HG02885 (cell line): ENCODE measurements around the gene ITPR1.

Source experiments
- ATAC-seq: cut with Tn5 transposase; IDR thresholded peaks from one replicate; pipeline ENCODE4 v1.9.1; 2021; ENCODE audit warnings: mild to moderate bottlenecking; ENCODE audit not compliant: unreplicated experiment, poor library complexity

The ITPR1 gene

DNA sequence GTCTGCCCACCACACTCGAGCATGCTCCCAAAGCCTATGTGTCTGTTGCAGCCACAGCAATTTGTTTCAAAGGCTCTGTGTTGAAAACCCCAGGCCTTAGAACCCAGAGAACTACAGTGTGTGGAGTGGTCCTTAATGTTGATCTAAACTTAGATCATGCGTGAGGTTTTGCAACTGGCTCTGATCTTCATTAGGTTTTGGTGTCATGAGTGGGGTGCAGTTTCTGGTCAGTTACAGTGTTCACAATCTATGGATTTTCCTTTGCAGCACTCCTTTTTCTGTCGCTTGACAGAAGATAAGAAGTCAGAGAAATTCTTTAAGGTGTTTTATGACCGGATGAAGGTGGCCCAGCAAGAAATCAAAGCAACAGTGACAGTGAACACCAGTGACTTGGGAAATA, 273.1 kb downstream of the ITPR1 start:
- no peak for ATAC-seq

DNA sequence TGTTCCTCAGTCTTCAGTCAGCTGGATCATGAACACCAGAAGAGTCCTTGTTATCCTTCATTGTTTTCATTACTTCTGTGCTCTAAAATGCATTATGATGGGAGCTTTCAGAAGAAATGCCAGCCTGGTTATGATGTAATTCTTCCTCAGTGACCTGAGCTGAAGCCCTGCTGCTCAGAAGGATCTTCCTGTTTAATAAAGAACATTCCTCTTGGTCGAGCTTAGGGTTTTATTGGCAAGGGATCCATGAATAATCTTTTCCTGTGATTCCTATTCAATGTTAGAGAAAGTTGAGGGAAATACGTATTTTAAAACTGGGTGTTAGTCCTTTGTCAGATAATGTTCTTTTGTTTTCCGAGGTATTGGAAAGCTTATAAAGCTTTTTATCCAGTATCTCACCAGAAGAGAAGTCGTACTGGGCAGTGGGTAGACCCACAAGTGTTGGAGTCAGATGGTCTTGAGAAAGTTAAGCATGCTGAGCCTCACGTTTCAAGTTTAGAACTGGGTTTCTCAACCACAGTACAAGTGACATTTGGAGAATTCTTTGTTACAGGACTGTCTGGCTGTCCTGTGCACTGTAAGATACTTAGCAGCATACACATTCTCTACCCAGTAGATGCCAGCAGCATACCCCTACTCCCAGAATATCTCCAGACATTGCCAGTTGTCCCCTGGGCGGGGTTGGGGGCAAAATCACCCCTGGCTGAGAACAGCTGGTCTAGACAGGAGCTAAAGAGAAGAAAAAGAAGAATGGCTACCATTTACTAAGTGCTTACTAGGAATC, 273.8 kb downstream of the ITPR1 start:
- no peak for ATAC-seq

DNA sequence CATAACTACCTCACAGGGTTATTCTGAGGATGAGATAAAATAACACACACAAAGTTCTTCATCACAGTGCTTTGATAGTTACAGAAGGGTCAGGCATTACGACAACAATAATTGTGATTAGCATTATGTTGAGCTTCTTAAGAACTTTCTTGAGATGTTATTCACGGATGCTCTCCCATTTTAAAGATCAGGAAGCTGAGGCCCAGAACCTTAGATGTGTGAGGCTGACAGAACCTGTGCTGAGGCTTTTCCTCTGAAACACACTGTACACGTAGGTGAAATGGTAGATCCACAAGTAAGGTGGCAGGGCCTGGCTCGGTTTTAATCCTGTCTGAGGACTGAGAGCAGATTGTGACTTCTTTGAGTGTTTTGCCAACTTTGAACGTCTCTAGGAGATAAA, 274.9 kb downstream of the ITPR1 start:
- no peak for ATAC-seq

DNA sequence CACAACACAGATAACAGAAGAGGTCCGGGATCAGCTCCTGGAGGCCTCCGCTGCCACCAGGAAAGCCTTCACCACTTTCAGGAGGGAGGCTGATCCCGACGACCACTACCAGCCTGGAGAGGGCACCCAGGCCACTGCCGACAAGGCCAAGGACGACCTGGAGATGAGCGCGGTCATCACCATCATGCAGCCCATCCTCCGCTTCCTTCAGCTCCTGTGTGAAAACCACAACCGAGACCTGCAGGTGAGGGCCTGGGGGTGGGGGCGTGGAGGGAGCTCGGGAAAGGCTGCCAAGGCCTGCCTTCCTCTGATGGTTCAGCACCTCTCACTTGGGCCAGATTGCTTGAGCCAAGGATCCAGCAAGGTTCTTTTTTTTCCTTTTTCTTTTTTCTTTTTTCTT, 275.4 kb downstream of the ITPR1 start:
- ATAC-seq: no peak

DNA sequence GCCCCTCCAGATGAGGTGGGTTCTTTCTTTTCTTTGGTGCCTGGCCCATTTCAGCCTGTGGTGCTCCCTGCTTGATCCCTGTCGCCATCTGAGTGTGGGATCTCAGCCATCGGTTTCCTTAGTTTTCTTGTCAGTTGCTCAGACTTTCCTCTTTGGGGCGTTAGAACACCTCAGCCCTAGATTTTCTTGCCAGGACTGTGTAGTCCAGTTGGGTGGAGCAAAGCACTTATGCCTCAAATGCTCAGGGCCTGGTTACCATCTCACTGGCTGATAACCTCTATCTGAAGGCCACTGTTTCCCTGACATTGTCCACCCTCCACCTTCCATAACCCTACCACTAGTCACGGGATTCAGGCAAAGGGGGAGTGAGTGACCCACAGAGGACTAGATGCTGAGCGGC, 277.4 kb downstream of the ITPR1 start:
- no peak for ATAC-seq

DNA sequence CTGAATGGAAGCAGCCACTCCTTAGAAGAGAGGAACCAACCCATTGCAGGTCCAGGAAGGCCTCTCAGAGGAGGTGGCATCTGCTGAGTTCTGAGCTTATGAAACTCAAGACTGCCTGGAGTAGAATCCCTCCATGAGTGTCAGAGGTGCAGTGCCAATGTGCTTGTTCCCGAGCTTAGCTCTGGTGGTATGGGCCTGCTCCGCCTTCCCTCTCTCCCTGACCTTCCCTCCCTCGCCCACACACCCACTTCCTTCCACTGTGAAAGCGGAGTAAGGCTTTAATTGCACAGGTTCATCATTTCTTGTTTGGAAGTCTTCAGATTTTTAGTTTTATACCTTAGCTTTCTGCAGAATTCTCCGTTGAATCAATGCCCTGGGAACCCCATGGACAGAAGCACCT, 278.1 kb downstream of the ITPR1 start:
- no peak for ATAC-seq

DNA sequence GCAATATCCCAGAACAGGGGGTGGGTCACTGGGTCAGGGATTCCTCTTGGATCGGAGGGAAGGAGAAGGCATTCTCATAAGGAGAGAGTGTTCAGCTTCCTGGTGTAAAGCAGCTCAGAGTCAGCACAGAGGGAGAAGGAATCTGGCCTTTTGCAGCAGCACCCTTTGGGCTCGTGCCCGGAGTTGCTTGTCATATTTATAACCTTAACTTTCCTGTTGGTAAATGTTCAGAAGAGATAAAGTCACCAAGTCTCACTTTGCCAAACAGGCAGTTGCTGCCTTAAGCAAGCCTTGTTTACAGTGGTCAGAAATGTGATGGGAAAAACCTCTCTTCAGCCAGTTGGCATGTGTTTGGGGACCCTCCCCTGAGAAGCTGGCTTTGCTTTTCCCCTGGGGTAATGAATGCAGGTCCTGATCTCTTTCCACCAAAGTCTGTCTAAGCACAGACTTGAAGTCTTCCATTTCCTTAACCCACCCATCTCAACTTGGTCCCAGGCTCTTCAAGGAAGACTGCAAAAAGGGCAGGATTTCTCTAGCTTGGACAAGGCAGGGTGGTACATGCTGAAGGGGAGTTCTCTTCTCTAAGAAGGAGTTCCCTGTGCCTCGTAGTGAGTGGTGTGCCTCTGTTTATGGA, 279.1 kb downstream of the ITPR1 start:
- no peak for ATAC-seq

DNA sequence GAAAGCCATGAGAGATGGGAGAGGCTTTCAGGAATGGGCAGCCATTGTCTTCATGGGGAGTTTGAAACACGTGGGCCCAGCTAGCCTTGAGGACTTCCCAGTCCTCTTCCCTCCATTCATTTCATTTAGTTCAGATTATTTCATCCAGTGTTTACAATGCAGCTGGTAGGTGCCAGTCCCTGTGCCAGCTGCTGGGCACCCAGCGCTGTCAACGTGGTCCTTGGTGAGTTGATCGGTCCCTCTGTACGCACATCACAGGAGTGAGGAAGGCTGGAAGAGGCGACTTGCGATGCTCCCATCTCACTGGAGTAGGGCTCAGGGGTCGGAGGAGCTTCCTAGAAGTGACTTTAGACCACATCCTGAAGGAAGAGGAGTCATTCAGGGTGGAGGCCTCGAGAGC, 279.7 kb downstream of the ITPR1 start:
- ATAC-seq: no peak

DNA sequence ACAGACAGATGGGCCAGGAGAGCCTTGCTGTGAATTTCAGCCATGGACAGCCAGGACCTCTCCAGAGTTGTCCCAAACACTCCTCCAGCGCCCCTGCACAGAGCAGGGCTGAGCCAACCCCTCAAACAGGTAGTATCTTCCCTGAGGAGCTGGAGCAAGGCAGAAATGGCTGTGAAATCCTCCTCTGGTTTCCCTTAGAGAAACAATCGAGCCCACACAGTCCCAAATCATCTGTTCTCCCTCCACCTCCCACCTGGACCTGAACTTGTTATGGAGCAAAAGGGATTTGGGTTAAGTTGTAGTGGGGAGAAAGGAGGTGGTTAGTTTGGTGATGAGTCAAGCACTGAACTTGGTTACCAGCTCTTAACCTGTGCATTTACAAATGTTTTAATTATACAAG, 280.4 kb downstream of the ITPR1 start:
- ATAC-seq: no peak

DNA sequence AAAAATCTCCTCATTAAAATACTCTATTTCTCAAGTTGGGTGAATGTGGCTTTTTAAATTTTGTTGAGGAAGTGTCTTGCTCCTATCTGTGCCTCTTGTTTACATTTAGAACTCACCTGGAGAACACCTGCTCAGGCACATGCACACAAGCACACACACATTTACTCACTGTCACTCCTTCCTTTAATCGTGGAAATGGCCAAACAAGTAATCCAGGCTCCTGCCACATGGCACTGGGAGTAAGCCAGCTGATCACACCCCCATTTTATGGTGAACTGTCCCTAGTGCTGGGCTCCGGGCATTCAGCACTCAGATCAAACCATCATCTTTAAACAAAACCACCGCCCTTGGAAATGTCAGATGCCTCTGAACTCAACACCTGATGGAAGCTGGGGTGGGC, 281.4 kb downstream of the ITPR1 start:
- ATAC-seq: no peak

DNA sequence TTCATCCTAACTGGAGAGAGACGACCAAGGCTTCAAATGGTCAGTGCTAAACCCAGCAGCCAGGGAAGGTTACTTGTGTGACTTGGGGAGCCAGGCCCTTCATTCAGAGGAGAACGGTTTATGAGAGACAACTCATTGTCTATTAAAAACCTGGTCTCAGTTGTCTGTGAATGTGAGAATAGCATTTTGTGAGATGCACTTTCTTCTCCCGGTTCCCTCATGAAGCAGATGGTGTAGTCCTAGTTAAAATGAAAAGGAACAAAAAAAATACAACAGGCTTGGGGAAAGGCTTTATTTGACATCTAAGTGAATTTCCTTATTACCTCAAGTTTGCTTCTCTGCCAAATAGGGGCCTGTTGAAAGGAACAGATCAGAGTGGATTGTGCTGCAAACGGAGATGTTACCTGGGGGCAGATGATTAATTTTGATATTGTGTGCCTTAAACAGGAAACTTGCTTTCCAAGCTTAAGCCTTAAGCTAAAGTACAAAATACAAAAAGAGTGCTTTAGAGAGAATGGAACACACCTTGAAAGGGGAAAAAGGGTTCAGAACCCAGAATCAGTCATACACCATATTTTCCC, 283.3 kb downstream of the ITPR1 start:
- peak; percentile 50 for ATAC-seq

DNA sequence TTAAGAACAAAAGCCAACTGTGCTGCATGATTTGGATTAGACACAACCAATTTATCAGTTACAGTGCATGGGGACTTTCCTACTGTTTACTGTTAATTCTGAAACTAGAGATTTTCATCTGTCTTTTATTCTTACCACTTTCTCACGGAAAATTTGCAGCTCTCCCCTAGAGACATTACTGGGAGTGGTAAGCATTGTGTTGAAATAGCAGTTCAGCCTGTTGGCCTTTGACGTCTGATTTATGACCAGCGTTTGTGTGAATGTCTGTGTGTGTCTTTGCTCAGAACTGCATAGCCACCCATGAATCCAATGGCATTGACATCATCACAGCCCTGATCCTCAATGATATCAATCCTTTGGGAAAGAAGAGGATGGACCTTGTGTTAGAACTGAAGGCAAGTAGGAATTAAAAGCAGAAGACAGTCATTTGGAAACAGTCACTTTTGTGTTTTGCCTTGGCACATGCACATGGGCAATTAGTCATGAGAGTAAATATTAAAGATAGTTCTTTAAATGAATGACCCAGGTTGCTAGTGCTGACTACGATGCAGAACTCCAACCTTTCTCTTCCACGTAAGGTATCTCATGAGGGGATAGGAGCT, 283.9 kb downstream of the ITPR1 start:
- peak; percentile 89 for ATAC-seq

DNA sequence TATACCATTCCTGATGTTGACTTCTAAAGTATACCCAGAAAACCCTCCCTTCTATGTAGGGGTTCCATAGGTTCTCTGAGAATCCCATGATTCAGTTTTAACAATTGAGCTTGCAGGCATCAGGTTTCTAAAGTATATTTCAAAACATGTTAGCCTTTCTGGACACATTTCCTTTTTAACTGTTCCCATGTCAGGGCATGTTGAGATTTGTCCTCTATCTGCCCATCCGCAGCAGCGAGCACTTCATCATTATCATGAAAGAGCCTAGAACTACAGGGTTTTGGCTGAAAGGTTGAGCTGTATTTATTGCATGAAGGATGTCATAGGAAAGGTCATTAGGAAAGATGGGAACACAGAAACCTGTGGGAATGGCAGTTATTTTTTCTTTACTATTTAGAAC, 285.0 kb downstream of the ITPR1 start:
- no peak for ATAC-seq

DNA sequence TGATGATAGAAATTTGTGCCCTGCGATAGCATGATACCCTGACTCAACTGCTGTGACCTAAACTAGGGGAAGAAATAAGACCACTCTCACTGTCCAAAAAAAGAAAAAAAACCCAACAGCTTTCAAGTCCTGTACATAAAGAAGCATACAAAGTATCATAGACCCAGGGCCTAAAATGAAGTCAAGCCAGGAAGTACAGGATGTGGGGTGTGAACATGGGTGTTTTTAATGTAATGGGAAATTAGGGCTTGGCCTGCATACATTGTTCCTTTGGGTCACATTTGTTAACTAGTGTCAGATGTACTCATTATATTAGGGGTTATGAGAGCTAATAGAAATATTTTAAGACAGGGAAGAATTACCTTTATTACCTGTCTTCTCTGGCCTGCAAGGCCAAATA, 285.6 kb downstream of the ITPR1 start:
- no peak for ATAC-seq

DNA sequence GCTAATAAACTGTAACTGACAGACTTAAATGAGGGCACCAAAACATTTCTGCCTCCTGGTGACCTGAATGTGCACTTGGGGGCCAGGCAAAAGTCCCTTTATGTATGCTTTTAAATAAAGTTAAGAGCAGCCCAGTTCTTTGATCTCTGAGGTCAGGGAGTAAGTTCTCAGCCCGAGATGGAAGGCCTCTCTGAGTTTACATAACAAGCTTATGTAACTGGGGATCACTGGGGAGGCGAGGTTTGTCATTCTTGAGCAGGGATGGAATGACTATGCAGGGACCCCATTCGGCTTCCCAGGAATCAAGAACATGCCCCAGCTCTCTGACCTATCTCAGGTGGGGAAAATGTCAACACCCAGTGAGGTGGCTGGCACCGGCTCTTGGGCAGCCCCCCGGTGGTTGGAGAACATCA, 287.4 kb downstream of the ITPR1 start:
- no peak for ATAC-seq

DNA sequence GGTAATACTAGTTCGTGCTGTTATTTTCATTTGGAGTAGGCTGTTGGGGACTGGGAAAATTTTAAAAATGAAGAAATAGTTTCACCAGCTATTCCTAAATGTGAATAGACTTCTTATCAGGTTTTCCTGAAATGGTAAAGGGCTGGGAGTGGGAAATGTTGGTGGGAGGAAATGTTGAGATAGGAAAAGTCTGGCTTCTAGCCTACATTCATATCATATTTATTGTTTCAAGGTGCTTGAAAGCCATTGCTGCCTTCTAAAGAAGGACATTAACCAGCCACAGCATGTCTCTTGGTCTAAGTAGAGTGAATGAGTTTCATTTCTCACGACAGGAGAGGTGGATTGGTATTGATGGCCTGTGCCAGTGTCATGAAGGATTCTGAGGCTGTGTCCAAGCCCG, 288.9 kb downstream of the ITPR1 start:
- no peak for ATAC-seq

DNA sequence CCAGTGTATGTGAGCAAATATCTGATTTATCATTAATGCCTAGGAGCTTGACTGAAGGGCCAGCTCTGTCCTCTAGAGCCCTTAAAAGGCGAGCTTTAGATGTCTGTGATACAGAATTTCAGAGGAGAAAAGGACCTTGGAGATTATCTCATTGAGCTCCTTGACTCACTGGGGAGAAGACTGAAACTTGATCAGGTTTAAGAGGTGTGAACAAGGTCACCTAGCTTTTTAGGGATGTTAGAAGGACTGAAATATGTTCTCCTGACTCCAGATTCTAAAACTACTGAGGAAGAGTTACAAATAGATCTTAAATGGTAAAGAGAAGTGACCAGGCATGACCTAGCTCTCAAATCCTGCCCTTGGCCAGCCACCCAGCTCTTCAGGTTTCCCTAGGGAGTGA, 292.4 kb downstream of the ITPR1 start:
- no peak for ATAC-seq

DNA sequence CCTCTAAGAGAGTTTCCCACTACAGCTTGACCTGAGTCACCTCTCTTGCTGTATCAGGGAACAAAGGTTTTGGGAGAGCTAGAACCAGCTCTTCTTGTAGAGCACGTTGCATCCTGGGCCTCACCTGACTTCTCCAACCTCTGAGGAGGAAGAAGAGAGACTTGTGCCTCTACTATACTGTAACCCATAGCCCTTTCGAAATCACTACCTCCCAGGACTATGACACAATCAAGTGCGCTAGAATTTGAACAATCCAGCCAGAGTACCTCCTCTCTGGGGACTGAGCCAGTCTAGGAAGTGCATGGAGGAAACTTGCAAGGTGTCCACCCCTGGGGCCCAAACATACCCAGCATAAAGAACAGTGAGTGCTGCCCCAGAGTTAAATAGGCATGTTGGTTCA, 293.3 kb downstream of the ITPR1 start:
- no peak for ATAC-seq

DNA sequence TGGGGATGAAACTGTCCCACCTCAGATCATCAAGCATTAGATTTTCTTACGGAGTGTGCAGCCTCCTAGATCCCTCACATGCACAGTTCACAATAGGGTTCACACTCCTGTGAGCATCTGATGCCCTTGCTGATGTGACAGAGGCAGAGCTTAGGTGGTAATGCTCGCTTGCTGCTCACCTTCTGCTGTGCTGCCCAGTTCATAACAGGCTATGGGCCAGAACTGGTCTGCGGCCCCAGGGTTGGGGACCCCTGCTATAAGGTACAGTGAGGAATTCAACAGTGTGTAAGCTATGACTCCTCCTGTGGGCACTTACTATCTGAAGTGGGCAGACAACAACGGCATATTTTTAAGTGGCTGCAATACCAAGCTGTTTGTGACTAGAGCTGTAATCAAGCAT, 298.2 kb downstream of the ITPR1 start:
- ATAC-seq: no peak

DNA sequence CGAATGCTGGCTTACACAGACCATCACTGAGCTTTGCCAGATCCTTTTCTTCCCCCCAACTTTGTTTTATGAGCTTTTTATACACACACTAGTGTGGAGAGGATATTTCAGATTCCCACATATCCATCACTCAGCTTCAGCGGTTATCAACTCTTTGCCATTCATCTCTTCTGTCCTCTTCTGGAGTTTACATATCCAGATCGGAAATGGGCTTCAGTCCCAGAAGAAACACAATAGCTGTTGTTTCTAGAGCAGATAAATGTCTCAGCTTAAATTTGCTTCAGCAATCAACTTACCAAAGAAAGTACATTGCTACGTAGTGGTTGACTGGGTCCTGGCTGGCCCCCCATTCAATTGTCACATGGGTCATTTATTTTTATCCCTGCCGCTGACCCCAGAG, 300.2 kb downstream of the ITPR1 start:
- no peak for ATAC-seq

DNA sequence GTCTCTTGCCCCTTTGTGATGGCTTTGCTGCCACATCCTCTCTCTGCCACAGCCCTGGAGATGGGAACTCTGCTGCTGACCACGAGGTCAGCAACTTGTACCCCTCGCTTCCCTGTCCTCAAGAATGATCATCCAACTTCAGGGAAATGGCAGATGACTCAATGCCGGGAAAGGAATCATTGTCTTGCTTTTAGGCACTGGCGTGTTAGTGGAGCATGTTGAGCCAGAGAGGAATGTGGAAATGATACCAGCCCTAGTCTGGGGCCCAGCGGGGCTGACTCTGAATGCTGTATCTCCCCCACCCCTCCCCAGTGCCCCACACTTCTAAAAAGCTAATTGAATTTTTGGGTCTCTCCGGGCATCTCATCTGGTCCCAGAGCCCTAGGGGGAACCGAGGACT, 301.2 kb downstream of the ITPR1 start:
- ATAC-seq: no peak
